ENCODE data around the gene HSDL2.
"Not testable (repeated sequence)": the region's sequence is repeated elsewhere in the genome, so short reads cannot be mapped to it uniquely, and the experiment has no call there.

HSDL2 gene

DNA sequence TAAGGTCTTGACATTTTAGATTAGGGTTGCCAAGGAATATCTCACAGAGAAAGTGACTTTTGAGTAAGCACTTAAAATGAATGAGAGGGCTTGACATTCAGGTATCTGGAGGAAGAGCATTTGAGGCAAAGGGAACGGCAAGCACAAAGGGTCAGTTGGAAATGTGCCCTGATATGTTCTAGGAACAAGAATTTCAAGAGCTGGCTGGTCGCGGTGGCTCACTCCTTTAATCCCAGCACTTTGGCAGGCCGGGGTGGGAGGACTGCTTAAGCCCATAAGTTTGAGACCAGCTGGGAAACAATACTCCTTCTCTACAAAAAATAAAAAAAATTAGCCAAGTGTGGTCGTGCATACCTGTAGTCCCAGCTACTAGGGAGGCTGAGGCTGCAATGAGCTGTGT is 123.3 kb downstream of the HSDL2 start:
- DNase-seq = no peak

DNA sequence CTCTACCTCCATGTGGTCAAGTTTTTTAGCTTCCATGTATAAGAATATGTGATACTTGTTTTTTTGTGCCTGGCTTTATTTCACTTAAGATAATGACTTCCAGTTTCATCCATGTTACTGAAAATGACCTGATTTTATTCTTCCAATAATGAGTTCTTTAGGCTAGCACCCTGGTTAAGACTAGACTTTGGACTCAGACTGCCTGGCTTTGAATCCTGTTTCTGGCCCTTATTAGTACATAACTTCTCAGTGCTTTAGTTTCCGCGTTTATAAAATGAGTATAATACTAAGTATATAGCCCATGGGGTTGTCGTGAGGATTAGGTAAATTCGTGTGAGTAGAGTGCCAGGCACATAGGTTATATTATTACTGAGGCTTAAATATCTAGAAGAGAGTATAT is 125.2 kb downstream of the HSDL2 start:
- DNase-seq = no peak

DNA sequence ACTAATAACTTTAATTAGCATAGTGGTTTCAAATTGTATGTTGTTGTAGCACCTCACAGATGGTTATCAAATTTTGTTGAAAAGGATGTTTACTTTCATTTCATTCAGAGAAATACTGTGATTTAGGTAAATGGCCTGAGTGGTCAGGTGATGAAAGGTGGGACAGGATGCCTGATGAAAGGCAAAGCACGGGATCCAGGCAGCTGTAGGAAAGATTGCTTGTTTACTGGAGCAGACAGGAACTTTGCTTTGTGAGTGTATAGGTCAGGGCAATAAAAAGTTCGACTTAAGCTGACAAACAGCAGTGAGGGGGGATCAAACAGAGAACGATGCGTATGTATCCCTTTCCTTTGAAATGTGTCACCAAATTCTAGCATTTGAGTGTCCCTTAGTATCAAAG is 125.7 kb downstream of the HSDL2 start:
- no peak for DNase-seq

DNA sequence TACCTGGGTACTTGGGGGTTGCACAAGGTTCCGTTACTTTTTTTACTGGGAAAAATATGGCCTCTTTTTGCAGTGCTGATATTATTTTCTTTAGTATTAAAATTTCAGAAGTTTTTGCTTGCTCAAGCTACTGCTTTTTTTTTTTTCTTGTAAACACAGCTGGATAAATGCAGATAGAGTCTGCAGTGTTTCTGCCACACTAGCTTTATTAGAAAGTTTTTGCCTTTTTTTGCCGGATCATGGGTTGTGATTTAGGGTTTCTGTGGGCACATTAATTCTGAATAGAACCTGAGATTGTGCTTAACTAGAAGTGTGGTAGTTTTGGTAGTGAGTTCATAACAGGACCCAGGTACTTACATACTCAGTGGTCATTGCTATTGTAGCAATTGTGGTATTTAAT is 126.7 kb downstream of the HSDL2 start:
- no peak for DNase-seq

DNA sequence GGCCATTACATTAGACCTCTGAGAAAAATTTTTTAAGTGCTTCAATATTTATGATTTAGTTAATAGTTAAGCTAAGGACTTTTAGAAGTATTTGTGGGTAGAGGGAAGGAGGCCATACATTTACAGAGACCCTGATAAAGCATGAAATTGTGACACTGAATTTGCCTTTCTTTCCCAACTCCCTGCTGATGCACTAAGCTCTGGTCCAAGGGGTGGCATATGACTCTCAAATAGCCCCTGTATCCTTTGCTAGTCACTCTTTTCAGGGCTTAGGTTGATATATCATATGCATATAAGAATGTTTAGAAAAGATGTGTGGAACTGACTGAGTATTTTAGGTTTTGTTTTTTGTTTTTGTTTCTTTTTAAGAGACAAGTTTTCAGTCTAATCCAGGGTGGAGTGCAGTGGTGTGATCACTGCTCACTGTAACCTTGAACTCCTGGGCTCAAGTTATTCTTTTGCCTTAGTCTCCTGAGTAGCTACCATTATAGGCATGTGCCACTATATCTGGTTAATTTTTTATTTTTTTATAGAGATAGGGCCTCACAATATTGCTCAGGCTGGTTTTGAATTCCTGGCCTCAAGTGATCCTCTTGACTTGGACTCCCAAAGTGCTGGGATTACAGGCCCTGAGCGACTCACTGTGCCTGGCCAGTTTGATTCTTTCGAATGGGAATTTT is 127.2 kb downstream of the HSDL2 start:
- DNase-seq = no peak

DNA sequence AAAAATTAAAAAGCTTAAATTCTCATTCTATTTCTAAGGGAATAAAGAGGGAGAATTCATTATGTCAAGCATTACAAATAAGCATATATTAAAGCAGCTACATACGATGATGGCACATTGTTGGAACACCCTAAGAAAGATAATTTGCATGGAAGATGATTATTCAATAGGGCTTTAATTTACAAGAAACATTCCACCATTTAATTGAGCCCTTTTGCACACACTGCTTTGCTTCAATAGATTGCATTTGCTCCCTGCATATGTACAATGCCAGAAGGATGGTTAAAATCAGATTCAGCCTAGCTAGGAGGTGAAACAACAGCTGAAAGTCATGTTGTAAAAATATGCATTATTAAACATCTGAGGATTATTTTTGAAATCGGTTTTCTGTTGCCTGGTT is 128.5 kb downstream of the HSDL2 start:
- DNase-seq = no peak

DNA sequence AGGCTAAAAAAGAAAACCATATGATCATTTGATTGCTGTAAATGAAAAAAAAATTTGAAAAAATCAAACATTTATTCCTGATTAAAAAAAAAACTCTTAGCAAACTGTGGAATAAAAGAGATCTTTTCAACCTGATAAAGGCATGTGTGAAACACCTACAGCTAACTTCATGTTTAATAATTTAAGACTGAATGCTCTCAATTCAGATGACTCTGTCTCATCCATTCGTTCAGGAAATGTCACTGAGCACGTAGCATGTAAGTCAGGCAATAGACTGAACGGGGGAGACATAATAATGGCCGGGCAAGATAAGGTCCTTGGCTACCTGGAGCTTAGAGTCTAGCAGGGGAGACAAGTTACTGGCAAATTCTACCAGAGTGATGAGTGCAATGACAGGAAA is 132.5 kb downstream of the HSDL2 start:
- DNase-seq = not testable (repeated sequence)

DNA sequence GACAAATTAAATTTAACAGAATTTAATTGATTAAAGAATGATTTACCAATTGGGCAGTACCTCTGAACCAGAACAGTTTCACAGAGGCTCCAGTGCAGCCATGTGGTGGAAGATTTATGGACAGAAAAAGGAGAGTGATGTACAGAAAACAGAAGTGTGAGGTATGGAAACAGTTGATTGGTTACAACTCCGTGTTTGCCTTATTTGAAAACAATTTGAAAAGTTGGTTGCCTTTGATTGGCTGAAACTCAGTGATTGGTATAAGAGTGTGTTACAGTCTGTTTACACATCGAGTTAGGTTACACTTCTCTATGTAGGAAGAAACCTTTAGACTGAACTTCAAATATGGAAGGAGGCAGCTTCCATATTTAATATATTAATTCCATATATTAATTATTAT is 136.9 kb downstream of the HSDL2 start:
- no peak for DNase-seq

DNA sequence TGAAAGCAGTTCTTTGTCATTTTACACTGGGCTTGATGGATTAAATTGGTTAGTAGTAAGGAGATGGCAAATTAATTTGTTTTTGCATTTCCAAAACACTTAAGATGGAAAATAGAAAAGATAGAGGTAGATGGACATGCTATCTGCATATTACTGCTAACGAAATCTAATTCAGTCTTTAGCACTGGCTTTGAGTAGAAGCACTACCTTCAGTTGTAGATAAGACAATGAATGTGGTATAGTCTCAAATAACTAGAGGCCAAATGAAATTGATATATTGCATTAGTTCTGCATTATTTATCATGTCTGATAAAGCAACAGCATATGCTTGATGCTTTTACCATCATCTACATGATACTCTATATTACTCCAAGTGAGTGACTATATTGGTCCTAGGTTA is 140.2 kb downstream of the HSDL2 start:
- DNase-seq = no peak

DNA sequence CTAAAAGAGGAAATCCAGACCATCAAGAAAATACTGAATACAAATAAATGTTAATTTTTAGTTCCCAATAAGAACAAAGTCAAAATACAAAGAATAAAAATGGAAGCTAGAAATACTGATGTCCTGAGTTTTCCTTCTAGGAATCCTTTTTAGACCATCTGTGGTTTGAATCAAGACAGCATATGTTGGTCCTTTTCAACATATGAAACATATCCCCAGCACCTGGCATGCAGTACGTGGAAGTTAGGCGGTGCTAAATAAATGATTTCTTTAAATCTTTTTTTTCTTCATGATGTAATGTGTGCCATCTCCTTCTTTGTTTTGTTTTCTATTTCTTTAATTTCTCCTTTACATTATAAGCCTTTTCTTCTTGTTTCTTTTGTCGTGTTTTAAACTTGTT is 140.7 kb downstream of the HSDL2 start:
- DNase-seq = no peak
